ENCODE data around the gene POLDIP2.
"Not testable (repeated sequence)": the region's sequence is repeated elsewhere in the genome, so short reads cannot be mapped to it uniquely, and the experiment has no call there.

The POLDIP2 gene

GRCh38 chr17:28364665-28365363, 7.5 kb upstream of the POLDIP2 start, which contains the start of gene SEBOX:
Gene SEBOX (minus strand): TSS chr17:28365199. CDS start chr17:28365151, 48 bp downstream.
- DNase-seq = no peak

DNA sequence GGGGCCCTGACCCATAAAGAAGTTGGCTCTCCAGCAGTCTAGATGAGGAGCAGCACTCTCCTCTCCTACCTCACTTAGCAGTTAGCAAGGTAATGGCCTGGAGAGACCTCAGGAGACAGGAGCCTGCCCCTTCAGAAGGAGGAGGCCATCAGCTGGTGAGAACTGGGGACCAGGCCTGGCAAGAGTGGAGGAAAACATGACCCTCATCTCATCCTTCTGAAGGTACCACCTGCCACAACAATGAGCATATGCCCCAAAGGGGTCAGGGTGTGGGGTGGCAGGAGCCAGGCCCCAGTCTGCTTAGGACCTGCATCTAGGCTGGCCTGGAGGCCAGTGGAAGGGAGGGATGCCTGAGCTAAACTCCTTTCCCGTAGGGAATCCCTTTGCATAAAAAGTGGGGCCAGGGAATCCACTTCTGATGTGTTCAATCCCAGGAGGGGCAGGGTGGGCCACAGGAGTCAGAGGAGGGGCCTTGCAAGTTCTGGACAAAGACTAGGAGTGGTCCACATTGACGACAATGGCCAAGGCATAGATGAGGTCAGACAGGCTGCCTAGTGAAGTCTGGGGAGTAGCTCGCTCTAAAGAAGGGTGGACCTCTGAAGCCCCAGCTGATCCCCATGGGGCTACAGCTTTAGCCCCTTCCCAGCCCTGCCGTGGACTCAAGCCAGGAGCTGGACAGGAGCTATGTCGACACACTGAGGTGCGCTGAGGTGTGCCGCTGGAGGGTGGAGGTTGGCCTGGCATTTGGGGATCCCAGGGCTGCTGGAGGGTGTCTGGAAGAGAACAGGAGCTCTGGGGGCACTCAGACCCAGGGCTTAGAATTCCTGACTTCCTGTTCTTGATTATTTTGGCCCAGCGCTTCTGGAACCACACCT, 6.7 kb upstream of the POLDIP2 start:
- no peak for DNase-seq

GRCh38 chr17:28363186-28363585, 5.9 kb upstream of the POLDIP2 start:
- DNase-seq = no peak

GRCh38 chr17:28357901-28358197, 522 bp upstream of the POLDIP2 start:
- DNase-seq = no peak

- no peak for DNase-seq
These were observed 7.1 kb downstream of the POLDIP2 start for GRCh38 chr17:28350271-28350670.

DNA sequence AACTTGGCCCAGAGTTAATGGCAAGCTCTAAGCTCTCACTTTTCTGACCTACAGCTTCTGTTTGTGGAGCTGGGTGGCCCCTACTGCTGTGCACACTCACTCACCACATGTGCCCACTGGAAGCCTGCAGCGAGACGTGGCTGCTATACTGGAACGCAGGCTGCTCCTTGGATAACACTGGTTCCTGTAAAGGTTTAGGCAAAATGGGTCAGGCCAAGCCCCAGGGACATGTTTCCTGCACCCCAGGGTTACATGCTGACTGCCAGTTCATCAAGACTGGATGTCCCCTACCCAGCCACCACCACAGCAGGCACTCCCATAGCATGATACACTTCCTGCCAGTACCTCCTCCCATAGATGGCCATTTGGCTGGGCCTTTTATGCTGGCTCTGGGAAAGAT, 8.3 kb downstream of the POLDIP2 start:
- DNase-seq = no peak

- DNase-seq = no peak
These were observed 10.0 kb downstream of the POLDIP2 start for GRCh38 chr17:28347261-28347891.

- no peak for DNase-seq
These were observed 10.5 kb downstream of the POLDIP2 start for GRCh38 chr17:28346746-28347246.

GRCh38 chr17:28346199-28346580, 11.1 kb downstream of the POLDIP2 start:
- DNase-seq = no peak

DNA sequence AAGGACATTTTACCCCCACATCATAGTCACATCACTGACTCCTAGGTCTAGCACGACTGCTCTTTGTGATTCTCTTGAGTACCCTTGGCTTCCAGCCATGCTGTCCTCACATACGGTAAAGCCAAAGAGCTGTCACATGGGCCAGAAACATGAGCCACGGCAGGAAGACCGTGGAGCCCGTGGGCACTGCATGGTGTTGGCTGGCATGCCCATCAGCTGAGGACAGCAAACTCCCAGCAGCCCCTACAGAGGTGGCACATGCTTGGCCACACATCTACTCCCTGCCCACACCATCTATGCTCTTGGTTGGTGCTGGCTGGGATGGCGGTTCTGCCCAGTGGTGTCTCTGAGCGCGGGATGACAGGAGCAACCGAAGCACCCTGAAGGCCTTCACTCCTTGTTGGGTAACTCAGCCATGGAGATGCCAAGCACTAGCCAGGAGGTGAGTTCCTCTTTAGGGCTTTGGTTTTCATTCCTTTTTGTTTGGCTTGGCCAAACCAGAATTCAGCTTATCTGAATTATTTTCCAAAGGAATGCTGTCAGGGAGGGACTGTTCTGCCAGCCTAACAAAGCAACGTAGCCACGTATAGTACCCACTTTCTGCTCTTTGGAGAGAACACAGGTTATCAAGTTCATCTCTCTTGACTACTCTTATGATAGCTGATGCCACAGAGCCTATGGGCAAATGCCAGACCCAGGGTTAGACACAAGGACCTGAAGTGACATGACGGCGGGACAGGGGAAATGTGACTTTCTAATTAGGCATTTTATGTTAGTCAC, 11.7 kb downstream of the POLDIP2 start:
- no peak for DNase-seq

DNA sequence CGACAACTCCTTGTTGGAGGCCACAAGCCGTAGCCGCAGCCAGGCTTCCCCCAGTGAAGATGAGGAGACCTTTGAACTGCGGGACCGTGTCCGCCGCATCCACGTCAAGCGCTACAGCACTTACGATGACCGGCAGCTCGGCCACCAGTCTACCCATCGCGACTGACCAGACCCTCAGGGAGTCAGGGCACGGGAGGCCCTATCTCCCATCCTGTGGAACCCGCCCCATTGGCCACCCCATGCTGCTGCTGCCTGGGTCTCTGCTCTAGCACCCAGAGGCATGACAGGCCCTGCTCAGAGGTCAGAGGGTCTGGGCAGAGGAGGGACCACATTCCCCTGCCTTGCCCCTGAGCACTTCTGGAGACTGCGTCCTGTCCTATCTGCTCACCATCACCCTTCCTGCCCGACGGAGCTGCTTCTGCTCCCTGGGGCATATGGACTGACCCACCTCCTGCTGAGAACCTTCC, 12.9 kb downstream of the POLDIP2 start:
- DNase-seq = no peak

- no peak for DNase-seq
These were observed 13.3 kb downstream of the POLDIP2 start for GRCh38 chr17:28344011-28344410.

DNA sequence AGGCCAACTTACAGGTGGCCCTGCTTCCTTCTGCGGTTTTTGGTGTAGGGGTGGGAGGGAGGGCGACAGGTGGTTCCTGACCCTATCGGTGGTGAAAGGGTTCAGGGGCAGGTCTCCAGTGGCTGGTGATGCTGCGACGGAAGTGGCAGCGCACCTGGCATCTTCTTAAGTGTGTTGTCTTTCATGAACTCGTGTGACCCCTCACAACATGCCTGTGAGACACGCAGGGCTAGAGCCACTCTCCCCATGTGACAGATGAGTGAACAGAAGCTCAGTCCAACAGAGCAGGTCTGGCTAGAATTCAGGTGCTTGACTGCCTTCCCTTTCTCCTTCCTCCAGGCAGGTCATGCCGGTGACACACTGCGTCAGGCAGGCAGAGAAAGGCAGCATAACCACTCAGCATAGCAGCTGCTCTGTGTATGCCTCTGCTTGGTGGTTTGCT, 13.8 kb downstream of the POLDIP2 start:
- no peak for DNase-seq

- DNase-seq = no peak
These were observed 15.0 kb downstream of the POLDIP2 start for GRCh38 chr17:28342313-28342712.

DNA sequence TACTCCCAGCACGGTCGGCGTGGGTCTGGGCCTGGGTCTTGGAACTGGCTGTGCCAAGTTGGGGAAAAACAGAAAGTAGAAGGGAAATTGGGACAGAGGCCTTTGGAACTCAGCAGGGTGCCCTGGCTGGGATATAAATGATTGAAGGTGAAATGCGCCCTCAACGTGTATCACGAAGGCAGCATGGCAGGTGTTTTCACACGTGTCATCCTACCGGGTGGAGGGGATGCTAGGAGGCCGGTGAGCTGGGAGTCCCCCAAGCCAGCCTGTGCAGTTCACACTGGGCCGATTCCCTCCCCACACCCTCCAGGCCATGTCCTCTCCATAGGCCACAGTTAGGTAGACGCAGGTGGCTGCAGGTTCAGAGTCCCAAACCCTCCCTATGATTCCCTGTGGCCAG, 15.8 kb downstream of the POLDIP2 start:
- no peak for DNase-seq

DNA sequence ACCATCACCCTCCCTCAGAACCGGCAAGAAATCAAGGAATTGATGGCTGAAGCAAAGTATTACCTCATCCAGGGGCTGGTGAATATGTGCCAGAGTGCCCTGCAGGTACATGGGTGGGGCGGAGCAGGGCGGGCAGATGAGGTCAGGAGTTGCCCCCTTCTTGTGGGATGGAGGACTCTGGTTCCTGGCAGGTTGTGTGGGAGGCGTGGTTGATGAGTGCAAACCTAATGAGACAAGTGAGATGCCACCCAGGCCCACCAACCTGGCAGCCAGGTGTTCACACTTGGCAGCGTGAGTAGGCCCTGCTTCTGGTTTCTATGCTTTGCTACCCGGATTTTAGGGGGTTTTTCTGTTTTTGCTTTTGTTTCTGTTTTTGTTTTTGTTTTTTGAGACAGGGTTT, 17.0 kb downstream of the POLDIP2 start:
- no peak for DNase-seq

- DNase-seq = no peak
These were observed 17.9 kb downstream of the POLDIP2 start for GRCh38 chr17:28339431-28339830.

GRCh38 chr17:28338769-28339212, 18.5 kb downstream of the POLDIP2 start:
- not testable (repeated sequence) for DNase-seq

- DNase-seq = no peak
These were observed 19.1 kb downstream of the POLDIP2 start for GRCh38 chr17:28338056-28338768.

DNA sequence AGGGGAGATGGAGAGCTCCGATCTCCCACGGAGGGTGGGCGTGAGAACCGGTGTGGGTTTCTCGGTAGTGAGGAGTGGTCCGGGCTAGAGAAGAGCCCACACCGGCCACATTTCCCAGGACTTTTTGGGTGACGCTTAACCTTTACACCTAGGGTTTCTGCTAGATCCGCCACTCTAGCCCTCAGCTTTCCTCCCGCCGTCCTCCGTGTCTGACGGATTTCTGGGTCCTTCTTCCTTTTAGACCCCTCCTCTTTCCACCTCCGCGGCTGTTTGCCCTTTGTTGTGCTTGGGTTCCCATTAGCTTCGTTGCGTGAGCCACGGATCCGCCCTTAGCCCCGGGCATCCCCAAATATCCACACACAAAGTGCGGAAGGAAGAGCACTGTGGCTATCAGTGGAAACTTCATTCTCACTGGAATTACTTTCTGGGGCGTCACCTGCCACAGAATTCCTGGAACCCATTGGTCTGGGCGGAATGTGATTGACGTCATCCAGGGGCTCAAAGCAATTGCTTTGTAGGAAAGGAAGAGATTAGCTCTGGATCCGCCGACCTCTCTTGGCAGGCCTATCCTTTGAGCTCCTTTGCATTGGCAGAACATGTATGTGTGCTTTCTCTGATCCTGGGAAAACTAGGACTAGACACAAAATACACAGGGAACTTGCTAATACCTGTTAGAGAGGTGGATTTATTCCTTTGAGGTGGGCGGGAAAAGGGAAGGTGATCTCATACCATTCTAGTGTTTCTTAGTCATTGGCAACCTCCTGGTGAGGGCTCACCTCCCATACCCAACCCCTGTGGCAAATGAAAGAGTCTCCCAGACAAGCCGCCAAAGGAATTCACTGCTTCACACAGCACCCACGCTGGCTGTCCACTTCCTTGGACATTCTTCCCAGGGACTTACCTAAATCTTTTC, 21.1 kb downstream of the POLDIP2 start:
- no peak for DNase-seq

All from activated naive CD4-positive, alpha-beta T cell (primary cell).